Stimulated activated naive CD8-positive, alpha-beta T cell treated with anti-CD3 and anti-CD28 coated beads, Interleukin-15, Interleukin-2, amounts not matched to agents 100 U/mL and 50 U/mL, for 24 hours (primary cell): ENCODE measurements around the gene BTG2.
"Not testable (repeated sequence)": the region's sequence is repeated elsewhere in the genome, so short reads cannot be mapped to it uniquely, and the experiment has no call there.

Source experiments
- ATAC-seq: fragments of 150-1000 bp; cut with Tn5 transposase; one replicate; pipeline ENCODE4 v1.10.0; 2021
- DNase-seq: peaks from one replicate; pipeline ENCODE4 v3.0.0; 2021

BTG2 gene

DNA sequence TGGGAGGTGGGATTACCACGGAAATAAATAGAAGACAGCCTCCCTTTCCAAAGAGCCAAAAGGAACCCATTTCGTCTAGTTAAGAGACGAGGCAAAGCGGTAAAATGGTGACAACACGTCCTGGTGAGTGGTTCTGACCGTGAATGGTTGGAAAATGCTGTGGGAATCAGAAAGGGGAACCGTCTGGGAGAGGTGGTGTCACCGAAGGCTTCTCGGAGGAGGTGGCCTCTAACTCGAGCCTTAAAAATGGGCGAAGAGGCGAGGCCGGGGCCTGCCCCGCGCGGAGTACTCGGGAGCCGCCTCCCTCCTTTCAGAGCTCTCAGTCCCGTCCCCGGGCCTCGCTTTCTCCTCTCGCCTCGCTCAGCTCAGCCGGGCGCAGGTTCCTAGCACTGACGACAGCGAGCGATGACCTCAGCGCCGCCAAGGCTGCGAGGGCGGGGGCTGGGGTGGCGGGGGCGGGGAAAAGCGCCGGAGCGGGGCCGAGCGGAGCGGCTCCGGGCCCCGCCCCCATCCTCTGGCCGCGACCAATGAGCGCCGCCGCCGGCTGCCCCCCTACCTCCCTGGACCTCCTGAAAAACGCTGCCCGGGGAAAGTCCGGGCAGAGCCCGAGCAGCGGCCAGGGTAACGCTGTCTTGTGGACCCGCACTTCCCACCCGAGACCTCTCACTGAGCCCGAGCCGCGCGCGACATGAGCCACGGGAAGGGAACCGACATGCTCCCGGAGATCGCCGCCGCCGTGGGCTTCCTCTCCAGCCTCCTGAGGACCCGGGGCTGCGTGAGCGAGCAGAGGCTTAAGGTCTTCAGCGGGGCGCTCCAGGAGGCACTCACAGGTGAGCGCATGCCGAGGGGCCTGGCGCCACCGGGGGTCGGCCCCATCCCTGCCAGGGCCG is at the start of gene BTG2:
Gene BTG2 (plus strand): TSS at position 601 of the 890 bp plus-strand sequence. CDS start 88 bp downstream, at position 689.
- DNase-seq (peak; percentile 93), ATAC-seq (peak; percentile 88)

GRCh38 chr1:203256636-203257035 is 48.7 kb upstream of the BTG2 start:
- not testable (repeated sequence) for ATAC-seq
- DNase-seq, result peak; percentile 42

GRCh38 chr1:203263496-203263895 is 41.8 kb upstream of the BTG2 start:
- ATAC-seq (no peak), DNase-seq (no peak)

GRCh38 chr1:203264052-203264501 is 41.2 kb upstream of the BTG2 start:
- ATAC-seq (no peak), DNase-seq (no peak)

- ATAC-seq (no peak), DNase-seq (no peak)
These were observed 39.8 kb upstream of the BTG2 start for GRCh38 chr1:203265541-203265940.

DNA sequence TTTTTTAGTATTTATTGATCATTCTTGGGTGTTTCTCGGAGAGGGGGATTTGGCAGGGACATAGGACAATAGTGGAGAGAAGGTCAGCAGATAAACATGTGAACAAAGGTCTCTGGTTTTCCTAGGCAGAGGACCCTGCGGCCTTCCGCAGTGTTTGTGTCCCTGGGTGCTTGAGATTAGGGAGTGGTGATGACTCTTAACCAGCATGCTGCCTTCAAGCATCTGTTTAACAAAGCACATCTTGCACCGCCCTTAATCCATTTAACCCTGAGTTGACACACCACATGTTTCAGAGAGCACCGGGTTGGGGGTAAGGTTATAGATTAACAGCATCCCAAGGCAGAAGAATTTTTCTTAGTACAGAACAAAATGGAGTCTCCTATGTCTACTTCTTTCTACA is 39.2 kb upstream of the BTG2 start:
- not testable (repeated sequence) for DNase-seq, ATAC-seq

DNA sequence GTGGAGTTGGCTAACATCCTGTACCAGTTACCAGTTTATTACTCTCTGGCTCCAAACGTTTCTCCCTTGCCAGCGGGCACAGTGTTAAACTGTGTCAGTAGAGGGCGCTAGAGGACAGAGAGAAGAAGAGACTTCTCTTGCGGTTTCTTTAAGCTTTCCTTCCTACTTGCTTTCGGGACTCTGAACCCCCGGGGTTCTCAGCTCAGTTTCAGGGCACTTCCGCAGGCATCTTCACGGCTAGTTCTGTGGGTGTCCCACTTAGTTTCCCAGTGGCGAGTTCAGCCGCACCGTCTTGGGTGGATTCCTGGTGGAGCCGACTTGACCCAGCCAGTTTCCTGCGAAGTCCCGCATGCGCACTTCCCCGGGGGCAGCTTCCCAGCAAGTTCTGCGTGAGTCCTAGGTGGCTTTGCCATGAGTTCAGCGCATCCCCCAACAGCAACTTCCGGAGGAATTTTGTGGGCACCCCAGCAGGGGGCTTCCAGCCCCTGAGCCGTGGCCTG is 37.9 kb upstream of the BTG2 start:
- peak; percentile 78 for DNase-seq
- ATAC-seq, result peak; percentile 53

- no peak for DNase-seq
- ATAC-seq, result no peak
These were observed 37.4 kb upstream of the BTG2 start for GRCh38 chr1:203267912-203268311.

GRCh38 chr1:203268901-203269653 is 36.2 kb upstream of the BTG2 start:
- ATAC-seq (peak; percentile 31), DNase-seq (peak; percentile 43)

DNA sequence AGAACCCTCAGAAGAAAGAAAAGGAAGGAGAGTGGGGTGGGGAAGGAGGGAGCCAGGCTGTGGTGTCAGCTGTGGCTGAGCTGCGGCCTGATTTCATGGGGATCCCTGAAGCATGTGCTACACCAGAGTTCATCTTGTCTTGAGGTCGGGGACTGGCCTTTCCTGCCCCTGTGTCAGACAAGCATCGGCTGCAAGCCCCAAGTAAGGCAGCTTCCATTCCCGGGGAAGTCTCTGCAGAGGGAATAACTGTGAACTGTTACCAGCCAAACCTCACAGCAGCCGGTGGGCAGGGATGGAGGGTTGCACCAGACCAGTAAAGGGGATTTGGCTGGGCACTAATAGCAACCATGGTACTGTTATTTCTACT is 35.7 kb upstream of the BTG2 start:
- DNase-seq, result no peak
- no peak for ATAC-seq

DNA sequence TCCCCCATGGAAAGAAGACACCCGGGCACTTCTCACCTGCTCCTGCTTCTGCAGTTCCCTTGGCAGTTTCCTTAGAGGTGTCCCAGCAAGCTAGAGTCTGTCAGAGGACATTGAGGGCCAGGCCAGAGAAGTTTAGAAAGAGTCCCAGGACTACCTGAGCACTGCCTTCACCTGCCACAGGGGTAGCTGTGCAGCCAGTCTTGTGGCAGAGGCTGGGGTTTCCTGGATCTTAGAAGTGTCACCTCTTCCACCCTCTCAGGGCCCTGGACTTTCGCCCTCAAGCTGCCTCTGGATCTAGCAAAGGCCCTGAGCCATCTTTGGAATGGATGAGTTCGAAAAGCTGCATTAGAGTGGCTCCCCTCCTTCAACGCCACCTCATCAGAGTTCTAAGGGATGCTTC is 34.9 kb upstream of the BTG2 start:
- ATAC-seq, result no peak
- DNase-seq, result no peak

- DNase-seq (peak; percentile 69), ATAC-seq (peak; percentile 35)
These were observed 34.1 kb upstream of the BTG2 start for GRCh38 chr1:203271018-203271743.

DNA sequence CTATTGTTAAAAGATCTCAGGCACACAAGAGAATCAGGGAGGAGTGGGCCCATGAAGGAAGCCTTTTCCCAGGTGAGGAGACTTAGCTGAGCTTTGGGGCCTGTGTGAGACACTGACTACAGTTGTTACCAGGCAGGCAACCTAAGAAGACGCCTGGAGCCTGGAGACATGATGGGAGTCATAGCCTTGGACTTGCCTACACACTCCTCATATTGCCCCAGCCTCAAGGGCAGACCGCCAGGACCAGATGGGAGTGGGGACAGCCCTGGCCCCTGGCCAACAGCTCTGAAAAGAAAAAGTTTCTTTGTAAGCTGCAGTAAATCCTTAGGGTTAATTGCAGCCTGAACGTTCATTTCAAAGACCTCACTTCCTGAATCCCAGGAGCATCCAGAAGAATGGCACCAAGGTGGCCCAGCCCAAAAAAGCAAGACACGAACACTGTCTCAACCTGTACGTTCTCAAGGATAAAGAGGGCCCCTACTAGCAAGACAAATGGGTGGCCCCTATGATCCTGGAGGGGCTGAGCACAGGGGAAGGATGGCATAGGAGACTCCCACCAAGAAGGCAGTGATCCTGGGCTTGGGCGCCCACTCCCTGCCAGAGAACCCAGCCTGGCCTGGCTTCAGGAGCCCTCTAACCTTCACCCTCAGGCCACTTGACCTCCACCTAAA is 33.2 kb upstream of the BTG2 start:
- DNase-seq (no peak), ATAC-seq (no peak)

DNA sequence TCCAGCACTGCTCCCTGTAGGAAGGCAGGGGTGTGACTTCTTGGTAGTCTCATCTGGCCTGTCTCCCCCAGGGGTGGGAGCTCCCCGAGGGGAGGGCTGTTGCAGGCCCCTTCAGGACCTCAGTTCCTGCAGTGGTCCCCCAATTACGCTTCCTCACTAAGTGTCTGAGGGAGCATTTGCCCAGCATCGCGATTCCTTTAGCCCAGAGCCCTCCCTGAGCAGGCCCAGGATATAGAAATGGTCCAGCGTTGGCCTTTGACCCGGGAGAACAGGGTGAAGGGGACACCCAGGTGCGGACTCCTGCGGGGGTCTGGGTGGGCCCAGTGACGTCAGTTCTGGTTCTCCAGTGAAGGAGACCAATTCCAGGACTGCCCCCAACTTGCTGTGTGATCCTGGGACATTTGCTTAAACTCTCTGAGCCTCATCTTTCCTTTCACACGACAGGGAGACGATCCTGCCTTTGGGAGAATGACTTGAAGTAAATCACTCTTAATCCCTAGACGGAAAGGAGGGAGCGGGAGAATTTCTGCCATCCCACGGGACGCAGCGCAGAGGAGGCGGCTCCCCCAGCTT is 32.6 kb upstream of the BTG2 start:
- ATAC-seq, result no peak
- DNase-seq, result no peak

GRCh38 chr1:203273206-203273868 is 32.0 kb upstream of the BTG2 start:
- DNase-seq (peak; percentile 96), ATAC-seq (peak; percentile 85)

GRCh38 chr1:203273869-203274602 is 31.3 kb upstream of the BTG2 start:
- ATAC-seq, result no peak
- DNase-seq, result peak; percentile 41

- no peak for ATAC-seq
These were observed 30.5 kb upstream of the BTG2 start for GRCh38 chr1:203274603-203275381.

GRCh38 chr1:203275656-203276272 is 29.6 kb upstream of the BTG2 start:
- no peak for ATAC-seq
- no peak for DNase-seq

More at GRCh38 chr1:203274603-203275381, 30.5 kb upstream of the BTG2 start:
- DNase-seq, result no peak

GRCh38 chr1:203276408-203276807 is 28.9 kb upstream of the BTG2 start:
- DNase-seq, result no peak
- ATAC-seq, result no peak
